Vagina (tissue), 2 donors: Measurements from ENCODE around the gene NMT1. TPM values are rescaled to one million over a fixed set of nuclear protein-coding genes. Genes with fewer than 3 reads are reported as not detected.
A peak's percentile ranks its signal among the peaks of the same experiment; 100 is the strongest.

Experiments used
- DNase-seq, 2 donors: peaks; one replicate each; pipeline ENCODE4 v3.0.0-alpha.2; 2017; ENCODE audit errors: extremely low spot score in 2 of 2
- H3K27ac ChIP-seq: fragments of 200-600 bp; sonication (generic); one replicate; pipeline ENCODE4 v1.5.1; 2019
- H3K27me3 ChIP-seq: fragments of 200-600 bp; sonication (generic); one replicate; pipeline ENCODE4 v1.5.1; 2019
- H3K36me3 ChIP-seq, 2 donors: fragments of 200-600 bp; sonication (generic); one replicate each; pipeline ENCODE4 v1.5.1; 2017 to 2019
- H3K4me1 ChIP-seq: fragments of 200-600 bp; sonication (generic); one replicate; pipeline ENCODE4 v1.5.1; 2019
- H3K4me3 ChIP-seq, 2 donors: fragments of 200-600 bp; sonication (generic); 1 replicate in 1 of 2; 2 replicates in 1 of 2; pipeline ENCODE4 v1.5.1; 2016 to 2019
- H3K9me3 ChIP-seq: fragments of 200-600 bp; sonication (generic); one replicate; pipeline ENCODE4 v1.5.1; 2019
- CTCF ChIP-seq, 3 experiments: fragments of 450-650 bp in 2 of 3; fragments of 200-600 bp in 1 of 3; sonication (generic) in 1 of 3; IDR thresholded peaks; one replicate each; pipeline ENCODE4 v1.5.1; 2017 to 2019; ENCODE audit warnings: antibody characterized with exemption in 3 of 3, mild to moderate bottlenecking in 2 of 3, moderate library complexity in 2 of 3
- POLR2A ChIP-seq, 2 donors: fragments of 450-650 bp; IDR thresholded peaks; one replicate each; pipeline ENCODE4 v1.6.1; 2017; ENCODE audit warnings: antibody characterized with exemption in 2 of 2, mild to moderate bottlenecking in 2 of 2, moderate library complexity in 2 of 2
- POLR2AphosphoS5 ChIP-seq, 2 donors: sonication (generic); formaldehyde crosslinking; IDR thresholded peaks; one replicate each; pipeline ENCODE4 v1.9.0; 2017; ENCODE audit warnings: antibody characterized with exemption in 2 of 2, mild to moderate bottlenecking in 2 of 2, low read depth in 1 of 2; ENCODE audit not compliant: insufficient read depth in 1 of 2
- intact Hi-C: fragments of 100-400 bp; cut with DNase I; formaldehyde crosslinking; loops from one replicate; pipeline ENCODE4 v1.15.1; 2023
- total RNA-seq: library from RNA; depleted of rRNA; stranded (reverse); fragments of >200 nt; gene quantifications from one replicate; pipeline ENCODE4 v1.2.3, GENCODE V29; 2016

NMT1 gene
- total RNA-seq, 1 donor from 2014 or later: 49.4 TPM

- Histone ChIP-seq H3K9me3 (no peaks in the 10 kb centered on the region), H3K4me3 (no peak overlapping the region), H3K27me3 (no peaks in the 10 kb centered on the region), H3K36me3 (peaks cover 0 to 20% of the 10 kb centered on the region in 2 donors), H3K4me1 (peaks cover 14% of the 10 kb centered on the region), H3K27ac (no peak overlapping the region)
- TF ChIP-seq CTCF (IDR thresholded peaks at IDR 0.05): no peak
- no peak for TF ChIP-seq POLR2AphosphoS5 (IDR thresholded peaks at IDR 0.05; ENCODE audit: insufficient read depth in 1 of 2, low read depth in 1 of 2)
- TF ChIP-seq POLR2A (IDR thresholded peaks at IDR 0.05): no peak
- intact Hi-C loops: no loop called here
- DNase-seq: no peak
Measured at GRCh38 chr17:45118691-45119090, 57.6 kb downstream of the NMT1 start.

- intact Hi-C loops: no loop called here
- H3K27me3 ChIP-seq: no peaks in the 10 kb centered on the region
- no peaks in the 10 kb centered on the region for H3K9me3 ChIP-seq
- TF ChIP-seq POLR2A (IDR thresholded peaks at IDR 0.05) (no peak), POLR2AphosphoS5 (IDR thresholded peaks at IDR 0.05; ENCODE audit: insufficient read depth in 1 of 2, low read depth in 1 of 2) (no peak), CTCF (IDR thresholded peaks at IDR 0.05) (no peak)
- H3K4me1 ChIP-seq: peaks cover 27% of the 10 kb centered on the region
- no peak for DNase-seq
- no peak overlapping the region for H3K27ac ChIP-seq
- no peak overlapping the region for H3K4me3 ChIP-seq
- H3K36me3 ChIP-seq: peaks cover 0 to 15% of the 10 kb centered on the region in 2 donors
Measured at GRCh38 chr17:45119964-45120363, 58.8 kb downstream of the NMT1 start.

GRCh38 chr17:45120558-45120957 lies 59.4 kb downstream of the NMT1 start:
- intact Hi-C loops: no loop called here
- Histone ChIP-seq H3K9me3 (no peaks in the 10 kb centered on the region), H3K27me3 (no peaks in the 10 kb centered on the region), H3K4me1 (peaks cover 28% of the 10 kb centered on the region), H3K27ac (no peak overlapping the region), H3K4me3 (no peak overlapping the region), H3K36me3 (peaks cover 0 to 15% of the 10 kb centered on the region in 2 donors)
- TF ChIP-seq CTCF (IDR thresholded peaks at IDR 0.05): no peak
- TF ChIP-seq POLR2A (IDR thresholded peaks at IDR 0.05): no peak
- no peak for TF ChIP-seq POLR2AphosphoS5 (IDR thresholded peaks at IDR 0.05; ENCODE audit: insufficient read depth in 1 of 2, low read depth in 1 of 2)
- DNase-seq: no peak

GRCh38 chr17:45121055-45121454 lies 59.9 kb downstream of the NMT1 start:
- Histone ChIP-seq H3K27ac (no peak overlapping the region), H3K27me3 (no peaks in the 10 kb centered on the region), H3K9me3 (no peaks in the 10 kb centered on the region), H3K36me3 (peaks cover 0 to 15% of the 10 kb centered on the region in 2 donors), H3K4me3 (no peak overlapping the region), H3K4me1 (peaks cover 28% of the 10 kb centered on the region)
- TF ChIP-seq POLR2A (IDR thresholded peaks at IDR 0.05) (no peak), CTCF (IDR thresholded peaks at IDR 0.05) (no peak), POLR2AphosphoS5 (IDR thresholded peaks at IDR 0.05; ENCODE audit: insufficient read depth in 1 of 2, low read depth in 1 of 2) (no peak)
- intact Hi-C loops: no loop called here
- no peak for DNase-seq

GRCh38 chr17:45123076-45123770 lies 62.1 kb downstream of the NMT1 start:
- Histone ChIP-seq H3K27me3 (no peaks in the 10 kb centered on the region), H3K9me3 (no peaks in the 10 kb centered on the region), H3K4me1 (peaks cover 44% of the 10 kb centered on the region), H3K27ac (peak overlapping the region; percentile 88), H3K36me3 (peaks cover 0 to 9% of the 10 kb centered on the region in 2 donors), H3K4me3 (no peak overlapping the region)
- TF ChIP-seq CTCF (IDR thresholded peaks at IDR 0.05): no peak
- intact Hi-C loops: no loop called here
- DNase-seq: no peak
